ENCODE data around the gene VPS35. TPM values are rescaled to one million over a fixed set of nuclear protein-coding genes. Genes with fewer than 3 reads are reported as not detected.
A peak's percentile ranks its signal among the peaks of the same experiment; 100 is the strongest.

The VPS35 gene
- total RNA-seq, 1 donor from 2014 or later: 63.3 TPM

DNA sequence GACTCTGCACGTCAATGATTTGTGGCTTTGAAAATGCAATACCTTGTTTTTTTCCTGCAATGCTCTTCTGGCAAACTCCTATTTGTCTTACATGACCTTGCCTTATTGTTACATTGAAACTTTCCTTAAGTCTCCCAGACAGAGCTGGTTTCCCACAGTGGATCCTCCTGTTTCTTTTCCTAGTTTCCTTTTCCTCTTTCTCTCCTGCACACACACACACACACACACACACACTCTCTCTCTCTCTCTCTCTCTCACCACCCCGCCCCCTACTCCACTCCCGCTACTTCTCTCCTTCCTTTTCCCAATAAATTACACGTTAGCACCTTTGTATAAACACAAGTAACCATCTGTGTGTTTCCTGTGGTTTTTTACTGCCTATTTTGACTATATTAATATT, 2.7 kb upstream of the VPS35 start:
- TF ChIP-seq CTCF (IDR thresholded peaks at IDR 0.05) (no peak), POLR2AphosphoS5 (IDR thresholded peaks at IDR 0.05; ENCODE audit: insufficient read depth in 1 of 2, low read depth in 1 of 2) (no peak), POLR2A (IDR thresholded peaks at IDR 0.05) (no peak)
- intact Hi-C loops (cut with DNase I): no loop called here
- no peaks in the 10 kb centered on the region for H3K9me3 ChIP-seq
- H3K4me3 ChIP-seq: no peak overlapping the region
- peaks cover 30% of the 10 kb centered on the region for H3K4me1 ChIP-seq
- DNase-seq (ENCODE audit: extremely low spot score in 2 of 2): no peak
- H3K27me3 ChIP-seq: no peaks in the 10 kb centered on the region
- H3K27ac ChIP-seq: no peak overlapping the region
- no peaks in the 10 kb centered on the region for H3K36me3 ChIP-seq

GRCh38 chr16:46690281-46691178, 1.6 kb upstream of the VPS35 start:
- Histone ChIP-seq H3K9me3 (no peaks in the 10 kb centered on the region), H3K4me1 (peaks cover 42% of the 10 kb centered on the region), H3K27me3 (no peaks in the 10 kb centered on the region), H3K4me3 (peak overlapping the region; percentile 87 to 99), H3K27ac (no peak overlapping the region), H3K36me3 (no peaks in the 10 kb centered on the region)
- DNase-seq (ENCODE audit: extremely low spot score in 2 of 2): no peak
- intact Hi-C loops (cut with DNase I): no loop called here
- TF ChIP-seq POLR2A (IDR thresholded peaks at IDR 0.05): no peak
- no peak for TF ChIP-seq CTCF (IDR thresholded peaks at IDR 0.05)
- no peak for TF ChIP-seq POLR2AphosphoS5 (IDR thresholded peaks at IDR 0.05; ENCODE audit: insufficient read depth in 1 of 2, low read depth in 1 of 2)

DNA sequence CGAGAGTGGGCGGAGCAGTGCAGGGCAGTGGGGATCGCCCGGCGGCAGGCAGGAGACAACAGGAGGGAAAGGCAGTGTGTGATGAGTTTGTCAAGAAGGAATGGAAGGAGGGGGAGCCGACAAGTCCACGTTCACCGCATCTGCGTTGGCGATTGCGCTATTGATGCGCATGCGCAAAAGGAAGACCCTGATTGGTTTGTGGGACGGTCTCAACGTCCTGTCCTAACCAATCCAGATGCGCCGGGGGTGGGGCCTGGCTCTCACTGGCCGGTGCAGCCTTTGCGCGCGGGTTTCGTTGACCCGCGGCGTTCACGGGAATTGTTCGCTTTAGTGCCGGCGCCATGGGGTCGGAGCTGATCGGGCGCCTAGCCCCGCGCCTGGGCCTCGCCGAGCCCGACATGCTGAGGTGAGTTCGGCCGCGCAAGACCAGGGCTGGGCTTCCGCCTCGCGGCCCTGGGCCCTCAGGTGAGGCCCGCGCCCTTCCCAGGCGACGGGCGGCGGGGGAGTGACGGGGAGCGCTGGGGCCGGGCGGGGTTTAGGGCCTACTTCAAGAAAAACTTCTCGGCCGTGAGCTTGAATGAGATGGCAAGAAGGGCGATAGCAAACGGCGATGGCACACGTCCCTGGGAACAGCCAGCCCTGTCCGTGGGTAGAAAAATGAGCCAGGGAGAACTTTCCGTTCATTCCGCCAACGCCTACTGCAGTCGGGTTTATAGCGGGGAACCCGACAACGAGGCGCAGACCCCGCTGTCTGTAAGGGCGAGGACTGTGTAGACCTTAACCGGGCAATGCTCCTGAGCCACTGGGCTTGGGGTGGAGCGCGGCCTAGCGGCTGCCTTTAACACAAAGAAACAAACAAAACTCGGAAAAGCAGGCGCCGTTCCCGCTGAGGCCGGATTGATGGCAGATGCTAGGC, 645 bp upstream of the VPS35 start, which contains the start of gene ORC6:
ORC6 (plus strand) TSS at position 295 of the 916 bp plus-strand sequence; CDS start at position 342, 47 bp downstream.
- Histone ChIP-seq H3K4me3 (peak within 1 kb of the TSS; percentile 87 to 99), H3K36me3 (no peaks in the 10 kb centered on the region), H3K4me1 (peaks cover 51% of the 10 kb centered on the region), H3K27me3 (no peaks in the 10 kb centered on the region), H3K27ac (peak within 1 kb of the TSS; percentile 96), H3K9me3 (no peaks in the 10 kb centered on the region)
- no peak for DNase-seq (ENCODE audit: extremely low spot score in 2 of 2)
- intact Hi-C loops (cut with DNase I): loop anchor here (5.0 kb wide), 1 partner anchor 143 kb away; the partner anchor contains the start of gene C16orf87
- peak in 1 of 2 donors; percentile 59 for TF ChIP-seq POLR2AphosphoS5 (IDR thresholded peaks at IDR 0.05; ENCODE audit: insufficient read depth in 1 of 2, low read depth in 1 of 2)
- peak in 1 of 3 experiments; percentile 16 for TF ChIP-seq CTCF (IDR thresholded peaks at IDR 0.05)
- no peak for TF ChIP-seq POLR2A (IDR thresholded peaks at IDR 0.05)

DNA sequence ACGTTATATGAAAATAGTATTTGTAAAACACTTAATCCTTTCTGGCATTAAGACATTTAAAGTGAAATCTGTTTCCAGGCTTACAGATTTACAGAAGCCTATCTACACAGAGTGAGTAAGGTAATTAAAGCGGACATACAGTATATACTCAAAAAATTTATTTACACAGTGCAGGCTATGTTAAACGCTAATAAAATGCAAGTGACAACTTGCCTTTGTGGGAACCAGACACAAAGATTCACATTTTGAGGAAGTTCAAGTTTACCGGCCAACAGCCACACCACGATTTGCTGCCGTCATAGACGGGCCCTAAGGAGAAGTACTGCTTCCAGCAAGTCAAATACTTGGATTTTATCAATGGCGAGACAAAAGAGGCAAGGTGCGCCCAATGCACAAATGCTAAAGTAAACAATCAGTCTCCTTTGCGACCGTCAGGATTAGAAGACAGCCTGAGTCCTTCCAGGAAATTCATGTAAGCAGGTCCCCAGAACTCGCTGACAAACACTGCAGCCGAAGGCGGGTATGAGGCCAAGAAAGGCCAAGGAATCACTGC, 801 bp downstream of the VPS35 start:
- DNase-seq (ENCODE audit: extremely low spot score in 2 of 2): no peak
- intact Hi-C loops (cut with DNase I): loop anchor here (5.0 kb wide), 1 partner anchor 144 kb away; the partner anchor contains the start of gene C16orf87

More for the DNA sequence above, 801 bp downstream of the VPS35 start:
- Histone ChIP-seq H3K36me3 (no peaks in the 10 kb centered on the region), H3K4me1 (peaks cover 64% of the 10 kb centered on the region), H3K9me3 (no peaks in the 10 kb centered on the region), H3K27ac (peak overlapping the region; percentile 96), H3K27me3 (no peaks in the 10 kb centered on the region), H3K4me3 (peak overlapping the region; percentile 87 to 99)
- TF ChIP-seq CTCF (IDR thresholded peaks at IDR 0.05) (no peak), POLR2AphosphoS5 (IDR thresholded peaks at IDR 0.05; ENCODE audit: insufficient read depth in 1 of 2, low read depth in 1 of 2) (no peak), POLR2A (IDR thresholded peaks at IDR 0.05) (no peak)

All from vagina (tissue), 2 donors.